Upper lobe of left lung (tissue), 6 donors: ENCODE measurements around the gene CHCT1. TPM values are rescaled to one million over a fixed set of nuclear protein-coding genes. Genes with fewer than 3 reads are reported as not detected.
A peak's percentile ranks its signal among the peaks of the same experiment; 100 is the strongest.

Experiments
- ATAC-seq, 2 donors: fragments of 200-7000 bp; cut with Tn5 transposase; one replicate each; pipeline ENCODE4 v1.9.1; 2022; ENCODE audit warnings: mild to moderate bottlenecking in 2 of 2, moderate library complexity in 2 of 2; ENCODE audit not compliant: low FRiP score in 2 of 2
- DNase-seq, 2 donors: peaks; one replicate each; pipeline ENCODE4 v3.0.0-alpha.2; 2019 to 2020
- H3K27ac ChIP-seq, 4 donors: fragments of 200-600 bp; sonication (generic); one replicate each; pipeline ENCODE4 v1.5.1; 2016 to 2019
- H3K27me3 ChIP-seq, 4 donors: fragments of 200-600 bp; sonication (generic); one replicate each; pipeline ENCODE4 v1.5.1; 2017 to 2019
- H3K36me3 ChIP-seq, 4 donors: fragments of 200-600 bp; sonication (generic); one replicate each; pipeline ENCODE4 v1.5.1; 2016 to 2019
- H3K4me1 ChIP-seq, 4 donors: fragments of 200-600 bp; sonication (generic); one replicate each; pipeline ENCODE4 v1.5.1; 2018 to 2019
- H3K4me3 ChIP-seq, 4 donors: fragments of 200-600 bp; sonication (generic); one replicate each; pipeline ENCODE4 v1.5.1; 2017 to 2019; ENCODE audit warnings: mild to moderate bottlenecking in 2 of 4, moderate library complexity in 1 of 4
- H3K9me3 ChIP-seq, 4 donors: fragments of 200-600 bp; sonication (generic); one replicate each; pipeline ENCODE4 v1.5.1; 2018 to 2019
- CTCF ChIP-seq, 6 experiments: fragments of 450-650 bp in 4 of 6; fragments of 200-600 bp in 2 of 6; sonication (generic) in 2 of 6; IDR thresholded peaks; one replicate each; pipeline ENCODE4 v1.5.1; 2016 to 2019; ENCODE audit warnings: antibody characterized with exemption in 6 of 6
- EP300 ChIP-seq, 4 donors: sonication (generic); formaldehyde crosslinking; IDR thresholded peaks; one replicate each; pipeline ENCODE4 v1.5.1; 2017; ENCODE audit warnings: antibody characterized with exemption in 4 of 4, control low read depth in 2 of 4
- POLR2A ChIP-seq, 4 donors: fragments of 450-650 bp; IDR thresholded peaks; one replicate each; pipeline ENCODE4 v1.5.1; 2016 to 2017; ENCODE audit warnings: antibody characterized with exemption in 4 of 4, mild to moderate bottlenecking in 2 of 4
- POLR2AphosphoS5 ChIP-seq, 2 donors: sonication (generic); formaldehyde crosslinking; IDR thresholded peaks; one replicate each; pipeline ENCODE4 v1.5.1; 2017; ENCODE audit warnings: antibody characterized with exemption in 2 of 2
- WGBS, 2 donors: methylation state at CpG; one replicate each; pipeline ENCODE4 v1.1.5; 2017 to 2018; 5-methylcytosine and 5-hydroxymethylcytosine counted together
- total RNA-seq, 6 donors: library from RNA; depleted of rRNA in 4 of 6; stranded (reverse); fragments of >200 nt in 4 of 6; gene quantifications; one replicate each; pipeline versions ENCODE4 v1.1.0 to v1.2.1, GENCODE V29; 2016 to 2021
- donor health status: DM: no; HTN: no; CAD: no; lungs with moderate emphysema.
- donor health status: DM: no; HTN: yes; CAD: no; lungs with severe emphysema.

The CHCT1 gene
- total RNA-seq, 6 donors from 2014 or later, result 0.37 to 0.61 TPM; not detected in 4

GRCh38 chr17:60396412-60396811 is 25.9 kb upstream of the CHCT1 start:
- no peak for ATAC-seq
- Histone ChIP-seq H3K4me3 (no peak overlapping the region), H3K9me3 (no peaks in the 10 kb centered on the region), H3K27ac (no peak overlapping the region), H3K27me3 (no peaks in the 10 kb centered on the region), H3K4me1 (peaks cover 4 to 15% (median 7%) of the 10 kb centered on the region in 4 donors), H3K36me3 (no peaks in the 10 kb centered on the region)
- 82 to 86% methylated on average over 3 of the region's 3 CpGs for WGBS, 2 donors
- DNase-seq, result no peak
- no peak for TF ChIP-seq POLR2A (IDR thresholded peaks at IDR 0.05)
- TF ChIP-seq POLR2AphosphoS5 (IDR thresholded peaks at IDR 0.05), result no peak
- no peak for TF ChIP-seq EP300 (IDR thresholded peaks at IDR 0.05)
- no peak for TF ChIP-seq CTCF (IDR thresholded peaks at IDR 0.05)

DNA sequence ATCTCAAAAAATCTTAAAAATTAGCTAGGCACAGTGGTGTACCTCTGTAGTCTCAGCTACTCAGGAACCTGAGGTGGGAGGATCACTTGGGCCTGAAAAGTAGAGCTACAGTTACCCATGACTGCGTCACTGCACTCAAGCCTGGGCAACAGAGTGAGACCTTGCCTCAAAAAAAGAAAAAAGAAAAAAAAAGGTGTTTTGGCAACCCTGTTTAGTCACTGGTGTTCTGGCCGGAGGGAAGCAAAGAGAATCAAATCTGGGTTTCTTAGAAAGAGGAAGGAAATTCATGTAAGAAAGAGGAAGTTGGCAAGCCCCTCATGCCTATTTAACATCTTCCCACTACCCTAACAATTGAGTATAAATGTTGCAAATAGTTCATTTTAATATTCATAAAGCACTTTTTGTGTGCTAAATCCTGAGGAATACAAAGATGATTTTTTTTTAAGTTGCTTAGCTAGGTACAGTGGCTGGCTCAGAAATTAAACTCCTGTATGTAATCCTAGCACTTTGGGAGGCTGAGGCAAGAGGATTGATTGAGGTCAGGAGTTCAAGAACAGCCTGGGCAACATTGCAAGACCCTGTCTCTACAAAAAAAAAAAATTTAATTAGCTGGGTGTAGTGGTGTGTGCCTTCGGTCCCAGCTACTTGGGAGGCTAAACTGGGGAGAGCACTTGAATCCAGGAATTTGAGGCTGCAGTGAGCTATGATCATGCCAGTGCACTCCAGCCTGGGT is 23.9 kb upstream of the CHCT1 start:
- no peaks in the 10 kb centered on the region for H3K27me3 ChIP-seq
- H3K4me1 ChIP-seq, result peaks cover 0 to 7% (median 2%) of the 10 kb centered on the region in 4 donors
- WGBS, 2 donors, result 51 to 61% methylated on average over 3 of the region's 3 CpGs
- H3K36me3 ChIP-seq, result no peaks in the 10 kb centered on the region
- peak overlapping the region; percentile 67 to 81 (median 76) for H3K27ac ChIP-seq
- peak in 1 of 2 donors; percentile 80 for ATAC-seq
- no peaks in the 10 kb centered on the region for H3K9me3 ChIP-seq
- TF ChIP-seq POLR2AphosphoS5 (IDR thresholded peaks at IDR 0.05), result no peak
- no peak for TF ChIP-seq EP300 (IDR thresholded peaks at IDR 0.05)
- TF ChIP-seq CTCF (IDR thresholded peaks at IDR 0.05), result no peak
- no peak for TF ChIP-seq POLR2A (IDR thresholded peaks at IDR 0.05)
- peak in 1 of 2 donors; percentile 33 for DNase-seq
- no peak overlapping the region for H3K4me3 ChIP-seq

DNA sequence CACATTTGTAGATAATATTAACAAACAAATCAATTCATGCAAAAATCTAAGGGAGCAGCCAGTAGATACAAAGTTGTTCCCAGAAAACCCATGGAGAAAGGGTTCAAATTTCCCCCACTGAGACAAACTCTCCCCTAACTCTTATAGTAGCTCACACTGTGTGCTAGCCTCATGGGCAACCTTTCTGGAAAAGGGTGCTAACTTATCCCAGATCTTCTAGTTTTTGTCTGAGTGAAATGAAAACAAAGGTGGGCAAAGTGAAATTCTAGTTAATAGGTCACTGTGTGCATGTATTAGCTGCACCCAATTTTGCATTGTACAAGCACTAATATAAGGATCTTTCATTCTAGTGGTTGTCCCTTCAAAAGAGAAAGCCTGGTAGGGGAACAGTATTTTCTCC is 20.5 kb upstream of the CHCT1 start:
- ATAC-seq (no peak), DNase-seq (no peak)
- no peaks in the 10 kb centered on the region for H3K4me1 ChIP-seq
- no peak overlapping the region for H3K27ac ChIP-seq
- no peaks in the 10 kb centered on the region for H3K9me3 ChIP-seq
- no peak overlapping the region for H3K4me3 ChIP-seq
- H3K27me3 ChIP-seq, result no peaks in the 10 kb centered on the region
- TF ChIP-seq EP300 (IDR thresholded peaks at IDR 0.05) (no peak), POLR2A (IDR thresholded peaks at IDR 0.05) (no peak), POLR2AphosphoS5 (IDR thresholded peaks at IDR 0.05) (no peak), CTCF (IDR thresholded peaks at IDR 0.05) (no peak)
- H3K36me3 ChIP-seq, result no peaks in the 10 kb centered on the region

DNA sequence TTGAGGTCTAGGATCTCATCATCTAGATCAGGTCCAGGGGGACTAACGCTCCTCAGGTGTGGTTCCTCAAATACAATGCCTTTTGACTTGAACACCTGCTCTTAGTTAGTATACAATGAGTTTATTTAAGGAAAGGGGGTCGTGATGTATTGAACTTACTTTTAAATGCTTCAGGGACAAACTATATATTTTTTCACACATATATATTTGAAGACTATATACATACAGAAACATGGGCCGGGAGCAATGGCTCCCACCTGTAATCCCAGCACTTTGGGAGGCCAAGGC is 18.8 kb upstream of the CHCT1 start:
- Histone ChIP-seq H3K36me3 (no peaks in the 10 kb centered on the region), H3K9me3 (no peaks in the 10 kb centered on the region), H3K4me3 (no peak overlapping the region), H3K4me1 (no peaks in the 10 kb centered on the region), H3K27ac (no peak overlapping the region), H3K27me3 (no peaks in the 10 kb centered on the region)
- ATAC-seq (no peak), DNase-seq (no peak)
- WGBS, 2 donors, result 83 to 92% methylated on average over 3 of the region's 3 CpGs
- TF ChIP-seq POLR2A (IDR thresholded peaks at IDR 0.05), result no peak
- TF ChIP-seq CTCF (IDR thresholded peaks at IDR 0.05), result no peak
- no peak for TF ChIP-seq POLR2AphosphoS5 (IDR thresholded peaks at IDR 0.05)
- TF ChIP-seq EP300 (IDR thresholded peaks at IDR 0.05), result no peak

DNA sequence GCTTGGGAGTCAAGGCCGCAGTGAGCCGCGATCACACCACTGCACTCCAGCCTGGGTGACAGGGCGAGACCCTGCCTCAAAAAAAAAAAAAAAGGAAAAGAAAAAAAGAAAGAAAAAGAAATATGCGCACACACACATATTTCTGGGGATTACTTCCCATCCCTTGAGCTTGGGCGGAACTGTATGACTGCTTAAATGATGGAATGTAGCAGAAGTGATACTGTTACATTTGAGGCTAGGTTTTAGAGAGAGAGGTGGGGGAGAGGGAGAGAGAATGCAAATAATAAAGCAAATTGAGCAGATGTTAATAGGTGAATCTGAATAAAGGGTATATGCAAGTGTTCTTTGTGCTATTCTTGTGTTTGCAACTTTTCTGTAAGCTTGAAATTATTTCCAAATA is 18.3 kb upstream of the CHCT1 start:
- peak in 1 of 2 donors; percentile 65 for ATAC-seq
- 95 to 98% methylated on average over 6 of the region's 6 CpGs for WGBS, 2 donors

More for the DNA sequence above, 18.3 kb upstream of the CHCT1 start:
- Histone ChIP-seq H3K27ac (no peak overlapping the region), H3K36me3 (no peaks in the 10 kb centered on the region), H3K27me3 (no peaks in the 10 kb centered on the region), H3K4me1 (no peaks in the 10 kb centered on the region), H3K4me3 (no peak overlapping the region), H3K9me3 (no peaks in the 10 kb centered on the region)
- no peak for TF ChIP-seq POLR2AphosphoS5 (IDR thresholded peaks at IDR 0.05)
- TF ChIP-seq EP300 (IDR thresholded peaks at IDR 0.05), result no peak
- TF ChIP-seq CTCF (IDR thresholded peaks at IDR 0.05), result no peak
- TF ChIP-seq POLR2A (IDR thresholded peaks at IDR 0.05), result no peak
- DNase-seq, result no peak
